G401 (cell line): ENCODE results near the gene ABHD17C. TPM values are rescaled to one million over a fixed set of nuclear protein-coding genes. Genes with fewer than 3 reads are reported as not detected.

ENCODE experiments used
- DNase-seq: peaks from one replicate; pipeline ENCODE4 v3.0.0-alpha.2; 2015; ENCODE audit warnings: low spot score
- in situ Hi-C: cut with HindIII; loops from 2 replicates; pipeline ENCODE4 v1.10.0; 2016; ENCODE audit warnings: low sequenced_read_pairs, mixed read lengths
- total RNA-seq: library from RNA; depleted of rRNA; stranded (reverse); fragments of >200 nt; shearing (Covaris generic); gene quantifications from 2 replicates; pipeline ENCODE4 v1.2.3, GENCODE V29; 2014

ABHD17C gene
- total RNA-seq, 1 experiment from 2014 or later = 0.07 TPM

GRCh38 chr15:80684697-80685096 is 10.4 kb upstream of the ABHD17C start:
- in situ Hi-C loops = no loop called here
- no peak for DNase-seq

- no peak for DNase-seq
- in situ Hi-C loops = no loop called here
Observed at GRCh38 chr15:80685628-80686027, 9.5 kb upstream of the ABHD17C start.

- no peak for DNase-seq
- in situ Hi-C loops = no loop called here
Observed at GRCh38 chr15:80689294-80689693, 5.8 kb upstream of the ABHD17C start.

- no peak for DNase-seq
- in situ Hi-C loops = no loop called here
Observed at GRCh38 chr15:80689716-80690115, 5.4 kb upstream of the ABHD17C start.

GRCh38 chr15:80691575-80691974 is 3.5 kb upstream of the ABHD17C start:
- in situ Hi-C loops = no loop called here
- DNase-seq = no peak

- in situ Hi-C loops = no loop called here
- DNase-seq = peak; percentile 59
Observed at GRCh38 chr15:80693682-80694610, 1.2 kb upstream of the ABHD17C start.

- in situ Hi-C loops = no loop called here
Observed at GRCh38 chr15:80694611-80695098, 455 bp upstream of the ABHD17C start.

GRCh38 chr15:80695911-80696661 is 976 bp downstream of the ABHD17C start:
- in situ Hi-C loops = no loop called here
- DNase-seq = no peak

More at GRCh38 chr15:80694611-80695098, 455 bp upstream of the ABHD17C start:
- no peak for DNase-seq

- in situ Hi-C loops = no loop called here
- DNase-seq = no peak
Observed at GRCh38 chr15:80697075-80697685, 2.1 kb downstream of the ABHD17C start.

GRCh38 chr15:80698676-80699075 is 3.6 kb downstream of the ABHD17C start:
- in situ Hi-C loops = no loop called here
- DNase-seq = no peak

- in situ Hi-C loops = no loop called here
- no peak for DNase-seq
Observed at GRCh38 chr15:80699981-80700380, 4.9 kb downstream of the ABHD17C start.

- in situ Hi-C loops = no loop called here
- DNase-seq = no peak
Observed at GRCh38 chr15:80701676-80702311, 6.7 kb downstream of the ABHD17C start.

GRCh38 chr15:80703081-80703480 is 8.0 kb downstream of the ABHD17C start:
- in situ Hi-C loops = no loop called here
- DNase-seq = no peak

GRCh38 chr15:80703965-80704364 is 8.9 kb downstream of the ABHD17C start:
- DNase-seq = no peak
- in situ Hi-C loops = no loop called here

GRCh38 chr15:80706161-80706560 is 11.1 kb downstream of the ABHD17C start:
- in situ Hi-C loops = no loop called here
- DNase-seq = no peak

GRCh38 chr15:80709542-80709941 is 14.4 kb downstream of the ABHD17C start:
- in situ Hi-C loops = no loop called here
- no peak for DNase-seq

- in situ Hi-C loops = no loop called here
- no peak for DNase-seq
Observed at GRCh38 chr15:80710635-80711554, 15.8 kb downstream of the ABHD17C start.

GRCh38 chr15:80711886-80712285 is 16.8 kb downstream of the ABHD17C start:
- in situ Hi-C loops = no loop called here
- no peak for DNase-seq
